Testis (tissue), 3 donors: Measurements from ENCODE around the gene NPHP1. TPM values are rescaled to one million over a fixed set of nuclear protein-coding genes. Genes with fewer than 3 reads are reported as not detected.
"Not testable (repeated sequence)": the region's sequence is repeated elsewhere in the genome, so short reads cannot be mapped to it uniquely, and the experiment has no call there.

ENCODE experiments used
- DNase-seq: peaks from one replicate; pipeline ENCODE4 v3.0.0-alpha.2; 2019
- H3K27ac ChIP-seq, 2 donors: fragments of 200-600 bp; sonication (generic); one replicate each; pipeline ENCODE4 v1.5.1; 2019
- H3K27me3 ChIP-seq: fragments of 200-600 bp; sonication (generic); one replicate; pipeline ENCODE4 v1.5.1; 2019
- H3K36me3 ChIP-seq: fragments of 200-600 bp; sonication (generic); one replicate; pipeline ENCODE4 v1.5.1; 2017; ENCODE audit warnings: low read depth; ENCODE audit errors: missing control alignments
- H3K4me1 ChIP-seq: fragments of 200-600 bp; sonication (generic); one replicate; pipeline ENCODE4 v1.5.1; 2019
- H3K4me3 ChIP-seq, 2 donors: fragments of 200-600 bp; sonication (generic); one replicate each; pipeline ENCODE4 v1.5.1; 2017 to 2019
- H3K9me3 ChIP-seq: fragments of 200-600 bp; sonication (generic); one replicate; pipeline ENCODE4 v1.5.1; 2017
- POLR2A ChIP-seq: fragments of 450-650 bp; IDR thresholded peaks from one replicate; pipeline ENCODE4 v1.6.1; 2017; ENCODE audit warnings: antibody characterized with exemption, mild to moderate bottlenecking, moderate library complexity
- WGBS, 2 donors: methylation state at CpG; one replicate each; pipeline ENCODE4 v1.1.5; 2018; 5-methylcytosine and 5-hydroxymethylcytosine counted together
- intact Hi-C: fragments of 100-400 bp; cut with DNase I; formaldehyde crosslinking; loops from one replicate; pipeline ENCODE4 v1.15.1; 2023; ENCODE audit warnings: low total_unique reads
- microRNA-seq, 2 donors: library from miRNA; unstranded; fragments of <30 nt; microRNA quantifications; one replicate each; pipeline ENCODE4, GENCODE V29; 2016; ENCODE audit warnings: borderline number of aligned reads in 2 of 2, borderline replicate concordance in 1 of 2
- polyA plus RNA-seq: library from polyadenylated mRNA; stranded (reverse); fragments of 350-450 nt; fragmentation: Illumina TruSeq; extraction: RNeasy Lipid Tissue Mini Kit (QIAGEN cat#74804); gene quantifications from one replicate; pipeline ENCODE4 v1.2.3, GENCODE V29; 2014; ENCODE audit warnings: low read depth, low replicate concordance; ENCODE audit not compliant: insufficient read depth
- small RNA-seq, 2 donors: library from RNA; depleted of rRNA; stranded (forward); fragments of <200 nt; gene quantifications; one replicate each; pipeline ENCODE3, GENCODE V24; 2016
- total RNA-seq, 2 donors: library from RNA; depleted of rRNA; stranded (reverse); fragments of >200 nt; gene quantifications; one replicate each; pipeline ENCODE4 v1.2.3, GENCODE V29; 2016
- TF ChIP-seq, protein P1 (sequence below), 3 experiments: fragments of 450-650 bp in 2 of 3; fragments of 200-600 bp in 1 of 3; sonication (generic) in 1 of 3; IDR thresholded peaks; one replicate each; pipeline ENCODE4 v1.5.1; 2016 to 2019; ENCODE audit warnings: antibody characterized with exemption in 3 of 3, mild to moderate bottlenecking in 2 of 3, moderate library complexity in 1 of 3

NPHP1 gene
- total and polyA plus RNA-seq, 3 donors from 2014 or later, result 19.7 to 56.5 (median 24.5) TPM

DNA sequence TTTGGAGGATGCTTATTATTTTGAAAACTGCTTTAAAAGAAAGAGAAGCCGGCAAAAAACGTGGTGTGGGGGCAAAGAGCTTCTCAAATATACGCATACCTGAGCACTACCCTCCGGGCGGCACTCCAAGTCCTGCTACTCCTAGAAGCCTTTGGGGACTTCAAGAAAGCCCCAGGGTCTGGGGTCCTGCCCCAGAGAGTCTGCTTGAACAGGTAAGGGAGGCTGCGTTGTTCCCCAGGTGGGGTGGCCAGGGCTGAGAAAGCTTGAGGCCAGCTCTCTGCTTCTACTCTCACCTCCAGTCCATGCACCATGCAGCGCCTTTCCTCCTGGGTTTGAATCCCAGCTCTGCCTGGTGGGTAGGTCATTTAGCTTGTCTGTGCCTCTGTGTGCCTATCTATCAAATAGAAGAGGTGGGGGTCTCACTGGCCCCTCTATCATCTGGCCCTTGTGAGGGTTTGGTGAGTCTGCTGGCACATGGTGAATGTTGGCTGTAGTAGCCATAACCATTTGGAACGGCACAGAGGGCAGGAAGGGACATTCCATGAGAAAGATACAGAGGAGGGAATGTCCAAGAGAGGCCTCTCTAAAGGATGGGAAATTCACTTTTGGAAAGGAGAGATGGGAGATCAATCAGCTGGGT is 108.7 kb downstream of the NPHP1 start:
- H3K27me3 ChIP-seq, result no peaks in the 10 kb centered on the region
- no peaks in the 10 kb centered on the region for H3K36me3 ChIP-seq
- H3K27ac ChIP-seq, result no peak overlapping the region
- no peaks in the 10 kb centered on the region for H3K9me3 ChIP-seq
- 88 to 93% methylated on average over 8 of the region's 8 CpGs for WGBS, 2 donors
- TF ChIP-seq, protein P1, sequence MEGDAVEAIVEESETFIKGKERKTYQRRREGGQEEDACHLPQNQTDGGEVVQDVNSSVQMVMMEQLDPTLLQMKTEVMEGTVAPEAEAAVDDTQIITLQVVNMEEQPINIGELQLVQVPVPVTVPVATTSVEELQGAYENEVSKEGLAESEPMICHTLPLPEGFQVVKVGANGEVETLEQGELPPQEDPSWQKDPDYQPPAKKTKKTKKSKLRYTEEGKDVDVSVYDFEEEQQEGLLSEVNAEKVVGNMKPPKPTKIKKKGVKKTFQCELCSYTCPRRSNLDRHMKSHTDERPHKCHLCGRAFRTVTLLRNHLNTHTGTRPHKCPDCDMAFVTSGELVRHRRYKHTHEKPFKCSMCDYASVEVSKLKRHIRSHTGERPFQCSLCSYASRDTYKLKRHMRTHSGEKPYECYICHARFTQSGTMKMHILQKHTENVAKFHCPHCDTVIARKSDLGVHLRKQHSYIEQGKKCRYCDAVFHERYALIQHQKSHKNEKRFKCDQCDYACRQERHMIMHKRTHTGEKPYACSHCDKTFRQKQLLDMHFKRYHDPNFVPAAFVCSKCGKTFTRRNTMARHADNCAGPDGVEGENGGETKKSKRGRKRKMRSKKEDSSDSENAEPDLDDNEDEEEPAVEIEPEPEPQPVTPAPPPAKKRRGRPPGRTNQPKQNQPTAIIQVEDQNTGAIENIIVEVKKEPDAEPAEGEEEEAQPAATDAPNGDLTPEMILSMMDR (IDR thresholded peaks at IDR 0.05), result no peak
- no peak for TF ChIP-seq POLR2A
- no peaks in the 10 kb centered on the region for H3K4me1 ChIP-seq
- no peak for DNase-seq
- no peak overlapping the region for H3K4me3 ChIP-seq
- intact Hi-C loops, result no loop called here

DNA sequence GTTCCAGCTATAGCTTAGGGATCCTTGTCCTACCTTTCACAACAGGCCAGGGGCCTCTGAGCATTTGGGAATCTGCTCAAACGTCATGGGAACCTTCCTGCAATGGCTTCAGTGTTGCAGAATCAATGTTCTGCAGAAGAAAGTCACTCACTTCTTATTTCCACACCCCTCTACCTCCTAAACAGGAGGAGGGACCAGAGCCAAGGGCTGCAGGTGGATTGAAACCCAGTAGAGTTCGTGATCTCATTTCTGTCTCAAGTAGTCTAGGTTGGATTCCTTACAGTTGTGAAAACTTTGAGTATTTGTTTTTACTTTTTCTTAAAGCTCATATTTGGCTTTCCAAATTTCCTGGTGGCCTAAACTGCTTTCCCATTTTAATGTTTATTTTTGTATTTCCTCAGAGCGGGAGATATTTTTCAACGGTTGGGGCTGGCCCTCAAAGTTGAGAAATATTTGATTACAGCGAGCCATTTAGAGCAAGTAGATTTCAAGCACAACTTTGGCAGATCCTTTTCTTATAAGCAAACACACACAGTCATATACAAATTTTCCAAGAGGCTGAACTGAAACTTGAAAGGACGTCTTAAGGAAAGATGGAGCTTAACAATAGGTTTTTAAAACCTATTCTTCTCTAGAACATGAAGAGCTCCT is 109.8 kb downstream of the NPHP1 start:
- H3K4me3 ChIP-seq, H3K36me3 ChIP-seq, H3K27ac ChIP-seq, DNase-seq, H3K27me3 ChIP-seq, H3K4me1 ChIP-seq, H3K9me3 ChIP-seq, intact Hi-C loops: not testable (repeated sequence)
- WGBS, 2 donors, result 58 to 77% methylated on average over 4 to 5 of the region's 6 CpGs

DNA sequence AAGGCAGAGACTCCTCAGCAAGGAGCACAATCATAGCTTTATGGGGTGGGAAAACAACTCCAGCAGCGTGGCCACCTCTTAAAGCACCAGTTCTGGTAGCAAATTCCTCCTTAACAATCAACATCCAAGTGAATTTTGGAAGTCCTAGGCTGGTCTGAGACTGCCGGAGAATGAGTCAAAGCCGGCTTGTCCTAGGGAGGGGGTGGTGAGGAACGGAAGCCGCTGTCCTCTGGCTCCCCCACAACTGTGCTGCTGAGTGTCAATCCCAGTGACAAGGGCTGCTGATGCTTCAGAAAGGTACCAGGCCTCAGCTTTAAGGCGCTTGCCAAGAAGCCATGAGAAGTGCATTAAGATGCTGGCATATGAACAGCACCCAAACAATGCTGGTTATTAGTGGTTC is 110.9 kb downstream of the NPHP1 start:
- intact Hi-C loops, DNase-seq, H3K4me1 ChIP-seq, H3K9me3 ChIP-seq, H3K36me3 ChIP-seq, H3K4me3 ChIP-seq, H3K27me3 ChIP-seq, H3K27ac ChIP-seq: not testable (repeated sequence)
- no CpG with 5 or more reads among the region's 6 CpGs for WGBS, 2 donors

DNA sequence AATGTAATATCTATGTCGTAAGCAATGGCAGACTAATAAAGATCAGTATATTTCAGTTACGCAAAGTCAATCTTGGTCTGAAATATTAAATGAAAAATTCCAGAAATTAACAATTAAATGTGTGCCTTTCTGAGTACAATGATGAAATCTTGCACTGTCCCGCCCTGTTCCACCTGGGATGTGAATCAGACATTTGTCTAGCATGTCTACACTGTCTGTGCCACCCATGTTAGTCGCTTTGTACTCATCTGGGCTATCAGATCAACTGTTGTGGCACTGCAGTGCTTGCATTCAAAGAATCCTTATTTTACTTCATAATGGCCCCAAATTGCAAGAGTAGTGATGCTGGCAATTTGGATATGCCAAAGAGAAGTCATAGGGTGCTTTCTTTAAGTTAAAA is 114.6 kb downstream of the NPHP1 start:
- H3K27me3 ChIP-seq, intact Hi-C loops, H3K4me3 ChIP-seq, H3K9me3 ChIP-seq, DNase-seq, H3K36me3 ChIP-seq, H3K4me1 ChIP-seq, H3K27ac ChIP-seq: not testable (repeated sequence)
- 50% methylated on average over 2 of the region's 4 CpGs for WGBS, 2 donors

DNA sequence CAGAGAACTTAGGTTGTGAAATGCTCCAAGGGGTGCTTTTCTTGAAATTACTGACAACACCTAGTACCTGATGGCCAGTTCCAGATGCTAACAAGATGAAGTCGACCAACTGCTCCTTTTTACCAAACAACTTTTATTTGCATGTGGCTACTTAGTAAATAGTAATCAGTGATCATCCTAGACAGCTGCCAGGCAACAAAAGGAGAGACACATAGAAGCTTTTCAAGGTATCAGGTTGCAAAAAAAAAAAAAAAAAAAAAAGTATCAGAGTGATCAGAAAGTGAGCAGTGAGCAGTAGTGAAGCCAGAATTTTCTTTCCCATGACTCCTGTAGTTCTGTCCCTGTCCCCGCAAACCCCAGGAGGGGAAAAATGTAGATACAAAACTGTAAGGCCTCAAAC is 121.1 kb downstream of the NPHP1 start:
- H3K4me3 ChIP-seq, H3K27me3 ChIP-seq, H3K9me3 ChIP-seq, H3K36me3 ChIP-seq, H3K27ac ChIP-seq, DNase-seq, intact Hi-C loops, H3K4me1 ChIP-seq: not testable (repeated sequence)
- WGBS, 2 donors, result no CpG with 5 or more reads among the region's 2 CpGs

DNA sequence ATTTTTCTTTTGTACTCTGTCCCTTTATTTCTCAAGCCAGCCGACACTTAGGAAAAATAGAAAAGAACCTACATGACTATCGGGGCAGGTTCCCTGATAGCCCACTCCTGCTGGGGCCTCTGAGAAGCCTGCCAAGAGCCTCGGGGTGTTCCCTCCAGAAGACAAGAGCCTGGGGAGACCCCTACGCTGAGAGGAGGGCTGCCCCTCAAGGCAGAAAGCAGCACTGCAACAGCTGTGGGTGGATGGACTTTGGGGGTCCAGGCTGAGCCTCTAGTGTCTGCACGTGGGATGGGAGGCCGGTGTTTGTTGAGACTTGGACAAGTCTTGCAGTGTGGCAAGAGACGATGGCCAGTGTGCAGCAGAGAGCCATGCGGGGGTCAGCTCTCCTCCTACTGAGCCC is 121.7 kb downstream of the NPHP1 start:
- H3K27ac ChIP-seq, intact Hi-C loops, H3K27me3 ChIP-seq, DNase-seq, H3K4me1 ChIP-seq, H3K9me3 ChIP-seq, H3K4me3 ChIP-seq, H3K36me3 ChIP-seq: not testable (repeated sequence)
- no CpG with 5 or more reads among the region's 8 CpGs for WGBS, 2 donors

DNA sequence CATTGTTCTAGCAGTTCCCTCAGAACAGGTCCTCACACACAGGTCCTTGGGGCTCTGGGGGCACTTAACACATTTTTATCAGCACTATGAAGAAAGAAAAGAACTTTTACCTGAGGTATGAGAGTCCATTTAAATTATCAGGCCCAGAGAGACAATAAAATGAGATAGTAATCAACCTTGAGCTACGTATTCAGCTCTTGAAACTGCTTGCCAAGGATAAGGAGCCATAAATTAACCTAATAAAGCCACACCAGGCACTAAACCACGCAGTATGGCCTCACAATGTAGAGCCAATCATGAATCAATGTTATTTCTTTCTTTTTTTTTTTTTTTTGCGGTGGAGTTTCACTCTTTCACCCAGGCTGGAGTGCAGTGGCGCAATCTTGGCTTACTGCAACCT is 126.7 kb downstream of the NPHP1 start:
- DNase-seq, H3K27me3 ChIP-seq, H3K9me3 ChIP-seq, H3K36me3 ChIP-seq, intact Hi-C loops, H3K4me1 ChIP-seq, H3K4me3 ChIP-seq, H3K27ac ChIP-seq: not testable (repeated sequence)
- WGBS, 2 donors, result 43% methylated on average over 1 of the region's 4 CpGs; no CpG with 5 or more reads in 1 of the 2 donors

DNA sequence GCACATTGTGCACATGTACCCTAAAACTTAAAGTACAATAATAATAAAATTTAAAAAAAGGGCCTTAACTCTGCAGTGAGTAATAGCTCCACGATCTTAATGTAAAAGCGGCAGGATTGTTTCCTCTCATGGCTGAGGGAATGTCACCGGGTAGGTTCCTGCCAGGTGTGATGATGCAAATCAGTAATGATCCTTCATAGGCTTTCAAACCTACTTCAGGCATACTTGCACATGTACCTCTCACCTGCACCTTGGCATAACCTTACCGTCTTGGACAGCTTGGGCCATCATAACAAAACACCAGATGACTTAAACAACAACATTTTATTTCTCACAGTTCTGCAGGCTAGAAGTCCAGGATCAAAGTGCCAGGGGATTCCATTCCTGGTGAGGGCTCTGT is 128.9 kb downstream of the NPHP1 start:
- H3K27ac ChIP-seq, intact Hi-C loops, H3K27me3 ChIP-seq, H3K36me3 ChIP-seq, H3K4me3 ChIP-seq, H3K4me1 ChIP-seq, H3K9me3 ChIP-seq, DNase-seq: not testable (repeated sequence)
- WGBS, 2 donors, result 86% methylated on average over 2 of the region's 4 CpGs; no CpG with 5 or more reads in 1 of the 2 donors

Small RNA genes within 50 kb of the gene (microRNA-seq; reads per million reads assigned to microRNA genes)
- gene MIR4436B1, result 0 reads per million in 2 donors

Small RNA genes within 50 kb of the gene (small RNA-seq; reads per million reads assigned to genes)
- gene MIR4436B1, result 0 reads per million in 2 donors

Other genes with a start within 250 kb of the NPHP1 start
- 10 to 100 TPM in 1 of 2 donors, 1 to 10 TPM in 1; 7.6 to 15.0 TPM for gene MALL, start 89.2 kb downstream of the NPHP1 start, total RNA-seq
- 17.4 TPM for gene MALL, start 89.2 kb downstream of the NPHP1 start, polyA plus RNA-seq
- 10 to 100 TPM; 67.7 to 70.3 TPM for gene MTLN, start 7.5 kb upstream of the NPHP1 start, total RNA-seq
- 44.4 TPM for gene MTLN, start 7.5 kb upstream of the NPHP1 start, polyA plus RNA-seq